ENCODE measurements around the gene NBEAL2. TPM values are rescaled to one million over a fixed set of nuclear protein-coding genes. Genes with fewer than 3 reads are reported as not detected.
A peak's percentile ranks its signal among the peaks of the same experiment; 100 is the strongest.

The NBEAL2 gene
- total RNA-seq, 1 donor, result 4.3 TPM

GRCh38 chr3:47003461-47004368 lies 24.2 kb downstream of the NBEAL2 start:
- Histone ChIP-seq H3K4me3 (ENCODE audit: insufficient read depth, low read length) (no peak overlapping the region), H3K9me3 (ENCODE audit: low read depth, low read length) (no peaks in the 10 kb centered on the region), H3K4me1 (ENCODE audit: insufficient read depth, low read length) (no peaks in the 10 kb centered on the region), H3K27ac (ENCODE audit: low read depth, low read length) (no peak overlapping the region), H3K36me3 (ENCODE audit: insufficient read depth, low read length) (no peaks in the 10 kb centered on the region), H3K27me3 (ENCODE audit: insufficient read depth, low read length) (no peaks in the 10 kb centered on the region), H3K79me2 (ENCODE audit: insufficient read depth, low read length) (no peaks in the 10 kb centered on the region), H2AFZ (ENCODE audit: low read length) (no peak overlapping the region), H3K4me2 (ENCODE audit: insufficient read depth, low read length) (no peak overlapping the region), H4K20me1 (ENCODE audit: insufficient read depth, low read length) (no peaks in the 10 kb centered on the region)
- no peak for TF ChIP-seq CTCF (IDR thresholded peaks at IDR 0.05; ENCODE audit: extremely low read depth, low read depth, low read length)
- peak; percentile 80 for DNase-seq (ENCODE audit: insufficient read length, low spot score, missing footprints)

- Histone ChIP-seq H3K4me1 (ENCODE audit: insufficient read depth, low read length) (peaks cover 2% of the 10 kb centered on the region), H3K9me3 (ENCODE audit: low read depth, low read length) (no peaks in the 10 kb centered on the region), H3K4me3 (ENCODE audit: insufficient read depth, low read length) (no peak overlapping the region), H3K36me3 (ENCODE audit: insufficient read depth, low read length) (no peaks in the 10 kb centered on the region), H2AFZ (ENCODE audit: low read length) (no peak overlapping the region), H3K27me3 (ENCODE audit: insufficient read depth, low read length) (no peaks in the 10 kb centered on the region), H3K4me2 (ENCODE audit: insufficient read depth, low read length) (no peak overlapping the region), H3K27ac (ENCODE audit: low read depth, low read length) (no peak overlapping the region), H4K20me1 (ENCODE audit: insufficient read depth, low read length) (no peaks in the 10 kb centered on the region), H3K79me2 (ENCODE audit: insufficient read depth, low read length) (no peaks in the 10 kb centered on the region)
- DNase-seq (ENCODE audit: insufficient read length, low spot score, missing footprints), result peak; percentile 70
- no peak for TF ChIP-seq CTCF (IDR thresholded peaks at IDR 0.05; ENCODE audit: extremely low read depth, low read depth, low read length)
Measured at GRCh38 chr3:47004369-47005211, 25.1 kb downstream of the NBEAL2 start.

GRCh38 chr3:47005212-47006144 lies 26.0 kb downstream of the NBEAL2 start:
- no peaks in the 10 kb centered on the region for H3K36me3 ChIP-seq (ENCODE audit: insufficient read depth, low read length)
- H3K4me3 ChIP-seq (ENCODE audit: insufficient read depth, low read length), result no peak overlapping the region

More at GRCh38 chr3:47005212-47006144, 26.0 kb downstream of the NBEAL2 start:
- Histone ChIP-seq H2AFZ (ENCODE audit: low read length) (no peak overlapping the region), H4K20me1 (ENCODE audit: insufficient read depth, low read length) (no peaks in the 10 kb centered on the region), H3K4me1 (ENCODE audit: insufficient read depth, low read length) (peaks cover 8% of the 10 kb centered on the region), H3K79me2 (ENCODE audit: insufficient read depth, low read length) (no peaks in the 10 kb centered on the region), H3K9me3 (ENCODE audit: low read depth, low read length) (no peaks in the 10 kb centered on the region), H3K27ac (ENCODE audit: low read depth, low read length) (no peak overlapping the region), H3K27me3 (ENCODE audit: insufficient read depth, low read length) (no peaks in the 10 kb centered on the region), H3K4me2 (ENCODE audit: insufficient read depth, low read length) (no peak overlapping the region)
- DNase-seq (ENCODE audit: insufficient read length, low spot score, missing footprints), result peak; percentile 90
- no peak for TF ChIP-seq CTCF (IDR thresholded peaks at IDR 0.05; ENCODE audit: extremely low read depth, low read depth, low read length)
